Superior temporal gyrus (tissue), 1 donor: ENCODE measurements around the gene USP38.
A peak's percentile ranks its signal among the peaks of the same experiment; 100 is the strongest.
"Not testable (repeated sequence)": the region's sequence is repeated elsewhere in the genome, so short reads cannot be mapped to it uniquely, and the experiment has no call there.

ENCODE experiments used
- DNase-seq: peaks from one replicate; pipeline ENCODE4 v3.0.0-alpha.2; 2016; ENCODE audit errors: extremely low spot score

Gene USP38

GRCh38 chr4:143184503-143185252 lies at the start of gene USP38:
Gene USP38 (plus strand): TSS chr4:143184917. CDS start chr4:143185451, 534 bp downstream.
- DNase-seq, result peak; percentile 95

GRCh38 chr4:143135358-143135757 lies 49.4 kb upstream of the USP38 start:
- no peak for DNase-seq

GRCh38 chr4:143140696-143141095 lies 44.0 kb upstream of the USP38 start:
- no peak for DNase-seq

- no peak for DNase-seq
Measured at GRCh38 chr4:143148521-143148920, 36.2 kb upstream of the USP38 start.

GRCh38 chr4:143156853-143157252 lies 27.9 kb upstream of the USP38 start:
- no peak for DNase-seq

- no peak for DNase-seq
Measured at GRCh38 chr4:143163614-143164013, 21.1 kb upstream of the USP38 start.

GRCh38 chr4:143166722-143167121 lies 18.0 kb upstream of the USP38 start:
- not testable (repeated sequence) for DNase-seq

GRCh38 chr4:143178923-143179322 lies 5.8 kb upstream of the USP38 start:
- DNase-seq, result no peak

GRCh38 chr4:143183513-143184216 lies 1.1 kb upstream of the USP38 start:
- DNase-seq, result no peak

- no peak for DNase-seq
Measured at GRCh38 chr4:143184217-143184502, 557 bp upstream of the USP38 start.

- DNase-seq, result no peak
Measured at GRCh38 chr4:143185253-143186107, 763 bp downstream of the USP38 start.

- no peak for DNase-seq
Measured at GRCh38 chr4:143186212-143186611, 1.5 kb downstream of the USP38 start.

- DNase-seq, result no peak
Measured at GRCh38 chr4:143186649-143187048, 1.9 kb downstream of the USP38 start.

- no peak for DNase-seq
Measured at GRCh38 chr4:143188136-143189088, 3.7 kb downstream of the USP38 start.

- DNase-seq, result peak; percentile 8
Measured at GRCh38 chr4:143189528-143189927, 4.8 kb downstream of the USP38 start.

- peak; percentile 4 for DNase-seq
Measured at GRCh38 chr4:143195581-143195980, 10.9 kb downstream of the USP38 start.

- DNase-seq, result no peak
Measured at GRCh38 chr4:143196323-143196722, 11.6 kb downstream of the USP38 start.

- DNase-seq, result no peak
Measured at GRCh38 chr4:143199503-143199902, 14.8 kb downstream of the USP38 start.

GRCh38 chr4:143202824-143203223 lies 18.1 kb downstream of the USP38 start:
- DNase-seq, result peak; percentile 76

- no peak for DNase-seq
Measured at GRCh38 chr4:143203577-143203976, 18.9 kb downstream of the USP38 start.

GRCh38 chr4:143207555-143207954 lies 22.8 kb downstream of the USP38 start:
- DNase-seq, result peak; percentile 73
